Ovary (tissue), 3 donors: ENCODE results near the gene TMEM270.

ENCODE experiments used
- CTCF ChIP-seq, 3 donors: fragments of 450-650 bp in 2 of 3; fragments of 200-600 bp in 1 of 3; IDR thresholded peaks; one replicate each; pipeline versions ENCODE4 v1.5.1 to v1.8.0; 2016 to 2022; ENCODE audit warnings: antibody characterized with exemption in 3 of 3, mild to moderate bottlenecking in 1 of 3
- EP300 ChIP-seq: sonication (generic); formaldehyde crosslinking; IDR thresholded peaks from one replicate; pipeline ENCODE4 v1.6.1; 2017; ENCODE audit warnings: antibody characterized with exemption
- POLR2A ChIP-seq: fragments of 450-650 bp; IDR thresholded peaks from one replicate; pipeline ENCODE4 v1.6.1; 2017; ENCODE audit warnings: antibody characterized with exemption, mild to moderate bottlenecking, moderate library complexity
- donor health status: DM: no; HTN: no; CAD: no.

- TF ChIP-seq EP300 = no peak
- no peak for TF ChIP-seq CTCF (IDR thresholded peaks at IDR 0.05)
- TF ChIP-seq POLR2A = no peak
Observed at GRCh38 chr7:73876361-73876760, 15.4 kb downstream of the TMEM270 start.
